H9 (cell line): ENCODE data around the gene GCK. TPM values are rescaled to one million over a fixed set of nuclear protein-coding genes. Genes with fewer than 3 reads are reported as not detected.

Experiments
- DNase-seq: peaks from one replicate; pipeline ENCODE4 v3.0.0-alpha.2; 2017
- H2AFZ ChIP-seq: one replicate; pipeline ENCODE4 v1.6.1; 2013; ENCODE audit warnings: mild to moderate bottlenecking, low read length, control low read depth, moderate library complexity
- H2AK5ac ChIP-seq: 2 replicates; pipeline ENCODE4 v1.6.1; 2013; ENCODE audit warnings: low read length, control low read depth, mixed read lengths; ENCODE audit not compliant: insufficient read length
- H2BK120ac ChIP-seq: one replicate; pipeline ENCODE4 v1.6.1; 2013; ENCODE audit warnings: low read depth, mild to moderate bottlenecking, low read length, control low read depth, inconsistent platforms; ENCODE audit not compliant: poor library complexity, severe bottlenecking
- H2BK12ac ChIP-seq: 2 replicates; pipeline ENCODE4 v1.6.1; 2013; ENCODE audit warnings: low read length, control low read depth, mixed read lengths, low read depth; ENCODE audit not compliant: insufficient read length
- H2BK15ac ChIP-seq: 2 replicates; pipeline ENCODE4 v1.6.1; 2013; ENCODE audit warnings: low read depth, low read length, control low read depth
- H2BK20ac ChIP-seq: one replicate; pipeline ENCODE4 v1.6.1; 2013; ENCODE audit warnings: low read depth, mild to moderate bottlenecking, low read length, control low read depth, inconsistent platforms; ENCODE audit not compliant: poor library complexity, severe bottlenecking
- H2BK5ac ChIP-seq: 2 replicates; pipeline ENCODE4 v1.6.1; 2013; ENCODE audit warnings: low read length, control low read depth, mixed read lengths; ENCODE audit not compliant: insufficient read length
- H3K14ac ChIP-seq: 2 replicates; pipeline ENCODE4 v1.6.1; 2013; ENCODE audit warnings: low read length, control low read depth; ENCODE audit not compliant: insufficient read depth
- H3K18ac ChIP-seq: 2 replicates; pipeline ENCODE4 v1.6.1; 2013; ENCODE audit warnings: low read depth, mild to moderate bottlenecking, mixed read lengths, low read length, control low read depth; ENCODE audit not compliant: insufficient read length
- H3K23ac ChIP-seq: 2 replicates; pipeline ENCODE4 v1.6.1; 2013; ENCODE audit warnings: low read length, control low read depth, mixed read lengths, low read depth; ENCODE audit not compliant: insufficient read length
- H3K23me2 ChIP-seq: 2 replicates; pipeline ENCODE4 v1.6.1; 2013; ENCODE audit warnings: low read depth, mild to moderate bottlenecking, mixed read lengths, low read length, control low read depth; ENCODE audit not compliant: insufficient read length, poor library complexity, severe bottlenecking
- H3K27ac ChIP-seq: 2 replicates; pipeline ENCODE4 v1.5.1; 2013; ENCODE audit warnings: low read length, control low read depth, mixed read lengths, low read depth; ENCODE audit not compliant: insufficient read length
- H3K27me3 ChIP-seq: 2 replicates; pipeline ENCODE4 v1.6.1; 2013; ENCODE audit warnings: low read length, control low read depth, inconsistent platforms; ENCODE audit not compliant: insufficient read depth
- H3K4ac ChIP-seq: 2 replicates; pipeline ENCODE4 v1.6.1; 2013; ENCODE audit warnings: low read depth, mild to moderate bottlenecking, control low read depth, inconsistent platforms, low read length, moderate library complexity
- H3K4me1 ChIP-seq: 2 replicates; pipeline ENCODE4 v1.6.1; 2013; ENCODE audit warnings: low read length, control low read depth, inconsistent platforms; ENCODE audit not compliant: insufficient read depth
- H3K4me2 ChIP-seq: 2 replicates; pipeline ENCODE4 v1.6.1; 2013; ENCODE audit warnings: low read length, control low read depth, mixed read lengths; ENCODE audit not compliant: insufficient read length, insufficient read depth
- H3K56ac ChIP-seq: 2 replicates; pipeline ENCODE4 v1.6.1; 2013; ENCODE audit warnings: low read depth, mild to moderate bottlenecking, mixed read lengths, low read length, control low read depth; ENCODE audit not compliant: insufficient read length
- H3K79me1 ChIP-seq: 2 replicates; pipeline ENCODE4 v1.6.1; 2013; ENCODE audit warnings: low read depth, mild to moderate bottlenecking, moderate library complexity, low read length, control low read depth, inconsistent platforms; ENCODE audit not compliant: insufficient read depth, poor library complexity, severe bottlenecking
- H3K79me2 ChIP-seq: 2 replicates; pipeline ENCODE4 v1.6.1; 2013; ENCODE audit warnings: low read length, control low read depth, inconsistent platforms; ENCODE audit not compliant: insufficient read depth
- H3K9ac ChIP-seq: 2 replicates; pipeline ENCODE4 v1.6.1; 2013; ENCODE audit warnings: low read length, control low read depth, mixed read lengths; ENCODE audit not compliant: insufficient read length; ENCODE audit errors: extremely low read depth
- H3K9me3 ChIP-seq: one replicate; pipeline ENCODE4 v1.6.1; 2013; ENCODE audit warnings: low read depth, low read length, inconsistent platforms; ENCODE audit not compliant: control insufficient read depth
- H3T11ph ChIP-seq: one replicate; pipeline ENCODE4 v1.6.1; 2013; ENCODE audit warnings: mild to moderate bottlenecking, low read length, control low read depth, inconsistent platforms
- H4K20me1 ChIP-seq: one replicate; pipeline ENCODE4 v1.6.1; 2013; ENCODE audit not compliant: control insufficient read depth, insufficient read length, insufficient read depth
- H4K5ac ChIP-seq: 2 replicates; pipeline ENCODE4 v1.6.1; 2013; ENCODE audit warnings: low read depth, mild to moderate bottlenecking, mixed read lengths, low read length, control low read depth; ENCODE audit not compliant: insufficient read length
- H4K8ac ChIP-seq: replicated peaks from 2 replicates; pipeline ENCODE4 v1.6.1; 2013; ENCODE audit warnings: low read length, control low read depth, mixed read lengths, low read depth; ENCODE audit not compliant: insufficient read length
- H4K91ac ChIP-seq: 2 replicates; pipeline ENCODE4 v1.6.1; 2013; ENCODE audit warnings: low read depth, mild to moderate bottlenecking, moderate library complexity, mixed read lengths, low read length, control low read depth; ENCODE audit not compliant: insufficient read length
- H3K27ac Mint-ChIP-seq, 3 experiments: 2 replicates in 2 of 3; 3 replicates in 1 of 3; pipeline ENCODE4 v1.8.0; 2020 to 2021; ENCODE audit warnings: mixed read lengths in 3 of 3, mild to moderate bottlenecking in 1 of 3, moderate library complexity in 1 of 3
- H3K27me3 Mint-ChIP-seq: 2 replicates; pipeline ENCODE4 v1.8.0; 2021; ENCODE audit warnings: low read depth, mild to moderate bottlenecking, moderate library complexity, mixed read lengths
- H3K36me3 Mint-ChIP-seq, 3 experiments: 2 replicates in 2 of 3; 3 replicates in 1 of 3; pipeline ENCODE4 v1.8.0; 2020 to 2021; ENCODE audit warnings: low read depth in 3 of 3, mixed read lengths in 3 of 3; ENCODE audit not compliant: insufficient read depth in 1 of 3
- H3K4me1 Mint-ChIP-seq, 2 experiments: 2 replicates each; pipeline ENCODE4 v1.8.0; 2020; ENCODE audit warnings: mixed read lengths in 2 of 2
- H3K4me3 Mint-ChIP-seq, 2 experiments: 2 replicates in 1 of 2; 3 replicates in 1 of 2; pipeline ENCODE4 v1.8.0; 2020 to 2021; ENCODE audit warnings: mild to moderate bottlenecking in 2 of 2, mixed read lengths in 2 of 2, moderate library complexity in 1 of 2
- H3K9me3 Mint-ChIP-seq, 2 experiments: 2 replicates in 1 of 2; 3 replicates in 1 of 2; pipeline ENCODE4 v1.8.0; 2020; ENCODE audit warnings: mild to moderate bottlenecking in 2 of 2, mixed read lengths in 2 of 2, moderate library complexity in 1 of 2
- WGBS: extraction: QIAGEN DNeasy Blood & Tissue Kit; methylation state at CpG from one replicate; pipeline ENCODE4 v1.1.7; 2013; ENCODE audit warnings: missing lambda C conversion rate, low lambda C conversion rate, mixed read lengths; ENCODE audit not compliant: insufficient read length; ENCODE audit errors: extremely low coverage; 5-methylcytosine and 5-hydroxymethylcytosine counted together
- total RNA-seq: library from RNA; stranded (reverse); gene quantifications from 2 replicates; pipeline ENCODE4 v1.2.1, GENCODE V29; 2021
- TF ChIP-seq, protein P1 (sequence below): fragments of 200-600 bp; sonication (generic); conservative IDR thresholded peaks from 3 replicates; pipeline ENCODE4 v1.8.0; 2021; ENCODE audit warnings: antibody characterized with exemption, mild to moderate bottlenecking

GCK gene
- total RNA-seq, 1 experiment from 2014 or later: 0.98 TPM

DNA sequence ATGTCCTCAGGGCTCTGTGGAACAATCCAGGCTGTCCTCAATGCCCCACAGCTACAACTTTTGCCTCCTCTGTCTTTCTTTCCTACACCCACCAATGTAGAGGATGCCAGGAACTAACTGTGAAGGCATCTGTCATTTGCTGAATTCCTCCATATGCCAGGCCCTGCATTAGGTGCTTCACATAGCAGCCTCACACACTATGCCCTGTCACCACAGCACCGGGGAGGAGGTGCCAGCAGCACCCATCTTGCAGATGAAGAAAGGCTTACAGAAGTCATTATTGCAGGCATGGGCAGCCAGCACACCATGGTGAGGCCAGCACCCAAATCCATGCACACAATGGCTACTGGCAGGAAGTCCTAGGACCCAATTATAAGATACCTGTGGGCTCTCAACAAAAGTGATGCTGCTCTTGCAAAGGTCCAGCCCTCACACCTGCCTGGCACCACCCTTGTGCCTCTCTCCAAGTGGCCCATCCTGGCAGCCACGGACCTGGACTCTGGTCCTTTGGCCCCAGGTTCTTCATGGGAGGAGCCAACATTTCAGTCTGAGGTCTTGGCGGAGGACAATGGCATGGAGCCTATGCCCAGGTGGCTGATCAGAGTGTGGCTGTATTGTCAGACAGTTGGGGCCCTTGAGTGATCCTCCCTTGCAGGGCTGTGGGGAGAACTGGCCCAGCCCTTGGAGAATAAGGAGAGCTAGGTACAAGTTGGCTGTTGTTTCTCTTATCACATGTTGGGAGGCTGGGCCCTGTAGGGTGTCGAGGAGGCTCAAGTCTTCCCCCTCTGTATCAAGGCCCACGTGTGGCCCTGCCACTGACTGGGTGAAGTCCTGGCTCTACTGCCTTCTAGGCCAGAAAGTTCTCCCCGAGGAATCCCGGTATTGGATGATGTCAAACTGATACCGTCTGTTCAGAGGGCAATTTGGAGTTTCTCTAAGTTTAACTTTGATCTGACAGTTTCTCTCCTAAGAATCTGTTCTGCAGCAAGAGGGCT is 33.8 kb downstream of the GCK start:
- Histone ChIP-seq H4K20me1 (no peaks in the 10 kb centered on the region), H3K27ac (no peak overlapping the region), H4K8ac (no peak overlapping the region), H3K18ac (no peak overlapping the region), H2BK15ac (no peak overlapping the region), H2BK120ac (no peak overlapping the region), H3K56ac (no peak overlapping the region), H3K4ac (no peak overlapping the region), H3K9me3 (no peaks in the 10 kb centered on the region), H4K91ac (no peak overlapping the region), H2BK20ac (no peak overlapping the region), H3K79me1 (no peaks in the 10 kb centered on the region), H3K4me1 (no peaks in the 10 kb centered on the region), H2BK12ac (no peak overlapping the region), H3K27me3 (no peaks in the 10 kb centered on the region), H2AFZ (no peak overlapping the region), H3K79me2 (no peaks in the 10 kb centered on the region), H2AK5ac (no peak overlapping the region), H3K23ac (no peak overlapping the region), H3K4me2 (no peak overlapping the region), H2BK5ac (no peak overlapping the region), H3K14ac (no peak overlapping the region; the same call in 1 of the 2 replicates), H3K23me2 (no peaks in the 10 kb centered on the region), H3K9ac (no peak overlapping the region), H4K5ac (no peak overlapping the region), H3T11ph (no peak overlapping the region)
- no CpG with 5 or more reads among the region's 8 CpGs for WGBS
- Mint-ChIP-seq H3K9me3 (no peaks in the 10 kb centered on the region), H3K4me1 (peaks cover 3 to 7% of the 10 kb centered on the region in 2 experiments; a peak in 2 of 4 replicates), H3K36me3 (no peaks in the 10 kb centered on the region), H3K4me3 (no peak overlapping the region), H3K27ac (no peak overlapping the region; a peak in 1 of 7 replicates), H3K27me3 (no peaks in the 10 kb centered on the region; the same call in 1 of the 2 replicates)
- no peak for DNase-seq
- TF ChIP-seq, protein P1, sequence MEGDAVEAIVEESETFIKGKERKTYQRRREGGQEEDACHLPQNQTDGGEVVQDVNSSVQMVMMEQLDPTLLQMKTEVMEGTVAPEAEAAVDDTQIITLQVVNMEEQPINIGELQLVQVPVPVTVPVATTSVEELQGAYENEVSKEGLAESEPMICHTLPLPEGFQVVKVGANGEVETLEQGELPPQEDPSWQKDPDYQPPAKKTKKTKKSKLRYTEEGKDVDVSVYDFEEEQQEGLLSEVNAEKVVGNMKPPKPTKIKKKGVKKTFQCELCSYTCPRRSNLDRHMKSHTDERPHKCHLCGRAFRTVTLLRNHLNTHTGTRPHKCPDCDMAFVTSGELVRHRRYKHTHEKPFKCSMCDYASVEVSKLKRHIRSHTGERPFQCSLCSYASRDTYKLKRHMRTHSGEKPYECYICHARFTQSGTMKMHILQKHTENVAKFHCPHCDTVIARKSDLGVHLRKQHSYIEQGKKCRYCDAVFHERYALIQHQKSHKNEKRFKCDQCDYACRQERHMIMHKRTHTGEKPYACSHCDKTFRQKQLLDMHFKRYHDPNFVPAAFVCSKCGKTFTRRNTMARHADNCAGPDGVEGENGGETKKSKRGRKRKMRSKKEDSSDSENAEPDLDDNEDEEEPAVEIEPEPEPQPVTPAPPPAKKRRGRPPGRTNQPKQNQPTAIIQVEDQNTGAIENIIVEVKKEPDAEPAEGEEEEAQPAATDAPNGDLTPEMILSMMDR: no peak
